ENCODE measurements around the gene TBXAS1. TPM values are rescaled to one million over a fixed set of nuclear protein-coding genes. Genes with fewer than 3 reads are reported as not detected.

TBXAS1 gene
- total RNA-seq, 1 experiment from 2014 or later: 2.3 TPM

DNA sequence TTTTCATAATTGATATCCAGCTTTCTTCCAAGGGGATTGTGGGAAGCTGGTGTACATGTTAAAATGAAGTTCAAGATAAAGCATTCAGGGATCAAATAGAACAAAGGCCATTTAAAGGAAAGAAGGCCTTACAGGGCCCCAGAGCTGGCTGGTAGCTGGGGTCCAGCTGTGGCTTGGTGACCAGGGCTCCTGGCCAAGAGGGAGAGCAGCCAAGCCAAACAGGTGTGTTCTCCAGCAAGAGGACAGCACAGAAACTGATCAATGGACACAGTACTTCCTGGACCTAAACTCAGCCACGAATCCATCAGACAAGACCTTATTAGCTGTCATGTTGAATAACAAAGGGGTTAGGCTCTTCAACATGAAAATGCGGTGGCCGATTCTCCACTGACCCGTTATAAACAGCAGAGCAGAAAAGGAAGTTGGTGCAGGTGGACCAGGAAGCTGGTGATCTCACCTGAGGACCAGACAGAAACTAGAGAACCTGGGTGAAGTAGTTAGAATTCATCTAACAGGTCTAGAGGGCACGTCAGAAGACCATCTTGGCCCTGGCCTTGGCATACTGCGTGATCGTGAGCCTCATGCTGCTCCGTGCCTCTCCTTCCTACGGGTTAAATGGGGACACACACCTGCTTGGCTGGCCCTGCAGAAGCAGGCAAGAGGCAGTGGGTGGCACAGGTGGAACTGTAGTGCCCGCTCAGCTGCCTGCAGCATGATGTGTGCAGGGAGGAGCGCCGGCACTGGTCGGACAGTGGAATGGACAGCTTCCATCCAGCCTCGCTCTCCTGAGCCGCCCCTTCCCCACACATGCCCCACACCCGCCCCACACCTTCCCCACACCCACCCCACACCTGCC, 179.9 kb downstream of the TBXAS1 start (continued):
- TF ChIP-seq ARID4B (CRISPR knock-in tag; IDR thresholded peaks at IDR 0.05; ENCODE audit: borderline replicate concordance) (no peak), TEAD1 (CRISPR knock-in tag; IDR thresholded peaks at IDR 0.05) (no peak)

- H3K36me3 Mint-ChIP-seq: no peaks in the 10 kb centered on the region
- peaks cover 24% of the 10 kb centered on the region for H3K4me1 Mint-ChIP-seq
- DNase-seq (ENCODE audit: low spot score) (no peak), ATAC-seq (no peak)
- no peak overlapping the region for H3K27ac Mint-ChIP-seq
- no peak for TF ChIP-seq ZBTB43 (CRISPR knock-in tag; IDR thresholded peaks at IDR 0.05)
- H3K9me3 Mint-ChIP-seq: no peaks in the 10 kb centered on the region
- POLR2A ChIA-PET: no interaction called here
- CTCF ChIA-PET: interaction anchor here (1.0 to 1.2 kb wide), 2 partner anchors 225 to 364 kb away, joined by 3 to 6 read pairs; no protein-coding TSS in a partner anchor
- H3K27me3 Mint-ChIP-seq (ENCODE audit: low read depth): no peaks in the 10 kb centered on the region; the same call in 1 of the 2 replicates
- H3K4me3 Mint-ChIP-seq: no peak overlapping the region
These were observed 180.7 kb downstream of the TBXAS1 start for GRCh38 chr7:140009735-140010134.

GRCh38 chr7:140010194-140010895, 181.3 kb downstream of the TBXAS1 start:
- Mint-ChIP-seq H3K4me3 (no peak overlapping the region), H3K27ac (no peak overlapping the region), H3K27me3 (ENCODE audit: low read depth) (no peaks in the 10 kb centered on the region; the same call in 1 of the 2 replicates), H3K4me1 (peaks cover 24% of the 10 kb centered on the region), H3K36me3 (no peaks in the 10 kb centered on the region), H3K9me3 (no peaks in the 10 kb centered on the region)
- ChIA-PET POLR2A (no interaction called here), CTCF (interaction anchor here (1.0 to 1.2 kb wide), 2 partner anchors 225 to 365 kb away, joined by 3 to 6 read pairs; no protein-coding TSS in a partner anchor)
- ATAC-seq (peak; percentile 15; the same call in 1 of the 2 replicates), DNase-seq (ENCODE audit: low spot score) (no peak)
- TF ChIP-seq, protein P1, sequence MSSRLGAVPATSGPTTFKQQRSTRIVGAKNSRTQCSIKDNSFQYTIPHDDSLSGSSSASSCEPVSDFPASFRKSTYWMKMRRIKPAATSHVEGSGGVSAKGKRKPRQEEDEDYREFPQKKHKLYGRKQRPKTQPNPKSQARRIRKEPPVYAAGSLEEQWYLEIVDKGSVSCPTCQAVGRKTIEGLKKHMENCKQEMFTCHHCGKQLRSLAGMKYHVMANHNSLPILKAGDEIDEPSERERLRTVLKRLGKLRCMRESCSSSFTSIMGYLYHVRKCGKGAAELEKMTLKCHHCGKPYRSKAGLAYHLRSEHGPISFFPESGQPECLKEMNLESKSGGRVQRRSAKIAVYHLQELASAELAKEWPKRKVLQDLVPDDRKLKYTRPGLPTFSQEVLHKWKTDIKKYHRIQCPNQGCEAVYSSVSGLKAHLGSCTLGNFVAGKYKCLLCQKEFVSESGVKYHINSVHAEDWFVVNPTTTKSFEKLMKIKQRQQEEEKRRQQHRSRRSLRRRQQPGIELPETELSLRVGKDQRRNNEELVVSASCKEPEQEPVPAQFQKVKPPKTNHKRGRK (CRISPR knock-in tag; IDR thresholded peaks at IDR 0.05; ENCODE audit: borderline replicate concordance): no peak
- TF ChIP-seq SMAD3 (CRISPR knock-in tag; IDR thresholded peaks at IDR 0.05; ENCODE audit: borderline replicate concordance) (no peak), NFE2L1 (CRISPR knock-in tag; IDR thresholded peaks at IDR 0.05) (no peak)
- TF ChIP-seq, protein P2, sequence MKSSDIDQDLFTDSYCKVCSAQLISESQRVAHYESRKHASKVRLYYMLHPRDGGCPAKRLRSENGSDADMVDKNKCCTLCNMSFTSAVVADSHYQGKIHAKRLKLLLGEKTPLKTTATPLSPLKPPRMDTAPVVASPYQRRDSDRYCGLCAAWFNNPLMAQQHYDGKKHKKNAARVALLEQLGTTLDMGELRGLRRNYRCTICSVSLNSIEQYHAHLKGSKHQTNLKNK (CRISPR knock-in tag; IDR thresholded peaks at IDR 0.05): no peak

- peaks cover 21% of the 10 kb centered on the region for H3K4me1 Mint-ChIP-seq
- no peaks in the 10 kb centered on the region for H3K9me3 Mint-ChIP-seq
- no peak overlapping the region for H3K4me3 Mint-ChIP-seq
- TF ChIP-seq EMX1 (CRISPR knock-in tag; IDR thresholded peaks at IDR 0.05) (no peak), MAX (CRISPR knock-in tag; IDR thresholded peaks at IDR 0.05) (no peak), ZBTB21 (CRISPR knock-in tag; IDR thresholded peaks at IDR 0.05; ENCODE audit: borderline replicate concordance) (no peak), ZNF219 (CRISPR knock-in tag; IDR thresholded peaks at IDR 0.05; ENCODE audit: borderline replicate concordance) (no peak), TEAD4 (CRISPR knock-in tag; IDR thresholded peaks at IDR 0.05) (no peak)
- TF ChIP-seq, protein P3, sequence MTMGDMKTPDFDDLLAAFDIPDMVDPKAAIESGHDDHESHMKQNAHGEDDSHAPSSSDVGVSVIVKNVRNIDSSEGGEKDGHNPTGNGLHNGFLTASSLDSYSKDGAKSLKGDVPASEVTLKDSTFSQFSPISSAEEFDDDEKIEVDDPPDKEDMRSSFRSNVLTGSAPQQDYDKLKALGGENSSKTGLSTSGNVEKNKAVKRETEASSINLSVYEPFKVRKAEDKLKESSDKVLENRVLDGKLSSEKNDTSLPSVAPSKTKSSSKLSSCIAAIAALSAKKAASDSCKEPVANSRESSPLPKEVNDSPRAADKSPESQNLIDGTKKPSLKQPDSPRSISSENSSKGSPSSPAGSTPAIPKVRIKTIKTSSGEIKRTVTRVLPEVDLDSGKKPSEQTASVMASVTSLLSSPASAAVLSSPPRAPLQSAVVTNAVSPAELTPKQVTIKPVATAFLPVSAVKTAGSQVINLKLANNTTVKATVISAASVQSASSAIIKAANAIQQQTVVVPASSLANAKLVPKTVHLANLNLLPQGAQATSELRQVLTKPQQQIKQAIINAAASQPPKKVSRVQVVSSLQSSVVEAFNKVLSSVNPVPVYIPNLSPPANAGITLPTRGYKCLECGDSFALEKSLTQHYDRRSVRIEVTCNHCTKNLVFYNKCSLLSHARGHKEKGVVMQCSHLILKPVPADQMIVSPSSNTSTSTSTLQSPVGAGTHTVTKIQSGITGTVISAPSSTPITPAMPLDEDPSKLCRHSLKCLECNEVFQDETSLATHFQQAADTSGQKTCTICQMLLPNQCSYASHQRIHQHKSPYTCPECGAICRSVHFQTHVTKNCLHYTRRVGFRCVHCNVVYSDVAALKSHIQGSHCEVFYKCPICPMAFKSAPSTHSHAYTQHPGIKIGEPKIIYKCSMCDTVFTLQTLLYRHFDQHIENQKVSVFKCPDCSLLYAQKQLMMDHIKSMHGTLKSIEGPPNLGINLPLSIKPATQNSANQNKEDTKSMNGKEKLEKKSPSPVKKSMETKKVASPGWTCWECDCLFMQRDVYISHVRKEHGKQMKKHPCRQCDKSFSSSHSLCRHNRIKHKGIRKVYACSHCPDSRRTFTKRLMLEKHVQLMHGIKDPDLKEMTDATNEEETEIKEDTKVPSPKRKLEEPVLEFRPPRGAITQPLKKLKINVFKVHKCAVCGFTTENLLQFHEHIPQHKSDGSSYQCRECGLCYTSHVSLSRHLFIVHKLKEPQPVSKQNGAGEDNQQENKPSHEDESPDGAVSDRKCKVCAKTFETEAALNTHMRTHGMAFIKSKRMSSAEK (CRISPR knock-in tag; IDR thresholded peaks at IDR 0.05; ENCODE audit: borderline replicate concordance): no peak
- TF ChIP-seq, protein P4, sequence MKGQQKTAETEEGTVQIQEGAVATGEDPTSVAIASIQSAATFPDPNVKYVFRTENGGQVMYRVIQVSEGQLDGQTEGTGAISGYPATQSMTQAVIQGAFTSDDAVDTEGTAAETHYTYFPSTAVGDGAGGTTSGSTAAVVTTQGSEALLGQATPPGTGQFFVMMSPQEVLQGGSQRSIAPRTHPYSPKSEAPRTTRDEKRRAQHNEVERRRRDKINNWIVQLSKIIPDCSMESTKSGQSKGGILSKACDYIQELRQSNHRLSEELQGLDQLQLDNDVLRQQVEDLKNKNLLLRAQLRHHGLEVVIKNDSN (CRISPR knock-in tag; IDR thresholded peaks at IDR 0.05): no peak
- H3K27me3 Mint-ChIP-seq (ENCODE audit: low read depth): no peaks in the 10 kb centered on the region; the same call in 1 of the 2 replicates
- POLR2A ChIA-PET: no interaction called here
- no peak for DNase-seq (ENCODE audit: low spot score)
- CTCF ChIA-PET: no interaction called here
- H3K27ac Mint-ChIP-seq: no peak overlapping the region
- no peaks in the 10 kb centered on the region for H3K36me3 Mint-ChIP-seq
- no peak for ATAC-seq
These were observed 184.6 kb downstream of the TBXAS1 start for GRCh38 chr7:140013676-140014075.

Data from WTC11 (cell line).